GM23338 (cell line): ENCODE measurements around the gene SASH1. TPM values are rescaled to one million over a fixed set of nuclear protein-coding genes. Genes with fewer than 3 reads are reported as not detected.

ENCODE experiments used
- ATAC-seq: fragments of 200-7000 bp; cut with Tn5 transposase; 3 replicates; pipeline ENCODE4 v1.9.1; 2020
- DNase-seq: peaks from one replicate; pipeline ENCODE4 v3.0.0-alpha.2; 2015; ENCODE audit warnings: low spot score
- H2AFZ ChIP-seq: fragments of 200-600 bp; sonication (generic); 2 replicates; pipeline ENCODE4 v1.8.0; 2016; ENCODE audit warnings: antibody characterized with exemption, mild to moderate bottlenecking, moderate library complexity
- H3F3A ChIP-seq: fragments of 200-600 bp; sonication (generic); replicated peaks from 2 replicates; pipeline ENCODE4 v1.8.0; 2017; ENCODE audit warnings: antibody characterized with exemption, mixed run types, low read depth
- H3K27ac ChIP-seq: fragments of 200-600 bp; sonication (generic); 2 replicates; pipeline ENCODE4 v1.6.1; 2016; ENCODE audit warnings: low read depth
- H3K27me3 ChIP-seq: fragments of 200-600 bp; sonication (generic); 2 replicates; pipeline ENCODE4 v1.8.0; 2016; ENCODE audit warnings: mild to moderate bottlenecking, mixed run types, moderate library complexity; ENCODE audit not compliant: insufficient read depth
- H3K36me3 ChIP-seq: fragments of 200-600 bp; sonication (generic); 2 replicates; pipeline ENCODE4 v1.8.0; 2016; ENCODE audit warnings: mild to moderate bottlenecking; ENCODE audit not compliant: insufficient read depth
- H3K4me1 ChIP-seq: fragments of 200-600 bp; sonication (generic); 2 replicates; pipeline ENCODE4 v1.8.0; 2016; ENCODE audit warnings: mild to moderate bottlenecking, moderate library complexity; ENCODE audit not compliant: insufficient read depth
- H3K4me2 ChIP-seq: fragments of 200-600 bp; sonication (generic); 2 replicates; pipeline ENCODE4 v1.7.1; 2017; ENCODE audit warnings: mixed run types
- H3K4me3 ChIP-seq: fragments of 200-600 bp; sonication (generic); 2 replicates; pipeline ENCODE4 v1.6.1; 2016; ENCODE audit warnings: mixed run types
- H3K79me2 ChIP-seq: fragments of 200-600 bp; sonication (generic); replicated peaks from 2 replicates; pipeline ENCODE4 v1.8.0; 2017; ENCODE audit warnings: mild to moderate bottlenecking; ENCODE audit not compliant: insufficient read depth
- H3K9me2 ChIP-seq: fragments of 200-600 bp; sonication (generic); 2 replicates; pipeline ENCODE4 v1.8.0; 2017; ENCODE audit not compliant: insufficient read depth
- H4K20me1 ChIP-seq: fragments of 200-600 bp; sonication (generic); replicated peaks from 2 replicates; pipeline ENCODE4 v1.8.0; 2017; ENCODE audit warnings: mild to moderate bottlenecking; ENCODE audit not compliant: insufficient read depth
- H3K27ac Mint-ChIP-seq: 2 replicates; pipeline ENCODE4 v1.8.0; 2020; ENCODE audit warnings: inconsistent platforms, mild to moderate bottlenecking, moderate library complexity, mixed read lengths
- H3K27me3 Mint-ChIP-seq: 3 replicates; pipeline ENCODE4 v1.8.0; 2022; ENCODE audit warnings: low read depth, mild to moderate bottlenecking, moderate library complexity, mixed read lengths, inconsistent platforms; ENCODE audit not compliant: insufficient read depth, poor library complexity
- H3K36me3 Mint-ChIP-seq: 3 replicates; pipeline ENCODE4 v1.8.0; 2021; ENCODE audit warnings: low read depth, mild to moderate bottlenecking, inconsistent platforms, moderate library complexity, mixed read lengths
- H3K4me1 Mint-ChIP-seq: 3 replicates; pipeline ENCODE4 v1.8.0; 2020; ENCODE audit warnings: mild to moderate bottlenecking, inconsistent platforms, mixed read lengths
- H3K4me3 Mint-ChIP-seq: 3 replicates; pipeline ENCODE4 v1.8.0; 2021; ENCODE audit warnings: moderate library complexity, mild to moderate bottlenecking, inconsistent platforms, mixed read lengths
- H3K9me3 Mint-ChIP-seq: 3 replicates; pipeline ENCODE4 v1.8.0; 2020; ENCODE audit warnings: moderate library complexity, mild to moderate bottlenecking, inconsistent platforms, mixed read lengths
- EZH2 ChIP-seq: fragments of 200-600 bp; sonication (generic); IDR thresholded peaks from one replicate; pipeline ENCODE4 v1.8.0; 2017; ENCODE audit warnings: antibody characterized with exemption, mild to moderate bottlenecking, low read depth; ENCODE audit not compliant: unreplicated experiment
- JUNB ChIP-seq: IDR thresholded peaks from one replicate; pipeline ENCODE4 v1.6.1; 2016; ENCODE audit warnings: antibody characterized with exemption; ENCODE audit not compliant: unreplicated experiment
- NANOG ChIP-seq: IDR thresholded peaks from 2 replicates; pipeline ENCODE4 v1.6.1; 2016; ENCODE audit warnings: antibody characterized with exemption, borderline replicate concordance
- POLR2AphosphoS5 ChIP-seq: IDR thresholded peaks from 2 replicates; pipeline ENCODE4 v1.6.1; 2016; ENCODE audit warnings: antibody characterized with exemption, low read depth
- STAT1 ChIP-seq: IDR thresholded peaks from one replicate; pipeline ENCODE4 v1.6.1; 2016; ENCODE audit warnings: antibody characterized with exemption; ENCODE audit not compliant: unreplicated experiment
- ZNF114 ChIP-seq: fragments of 250-450 bp; sonication (Bioruptor Pico); IDR thresholded peaks from 2 replicates; pipeline ENCODE4 v1.5.0; 2020; ENCODE audit warnings: mild to moderate bottlenecking, moderate library complexity
- polyA plus RNA-seq: library from polyadenylated mRNA; unstranded; fragments of >200 nt; fragmentation: Nextera tagmentation; extraction: Ambion mirVana; gene quantifications from 2 replicates; pipeline ENCODE4 v1.2.1, GENCODE V29; 2016
- total RNA-seq: library from RNA; depleted of rRNA; stranded (reverse); fragments of >200 nt; shearing (Covaris generic); gene quantifications from 2 replicates; pipeline ENCODE4 v1.2.3, GENCODE V29; 2014
- TF ChIP-seq, protein P1 (sequence below): fragments of 250-450 bp; sonication (Bioruptor Pico); IDR thresholded peaks from 2 replicates; pipeline ENCODE4 v1.5.0; 2020; ENCODE audit warnings: mild to moderate bottlenecking, moderate library complexity

Gene SASH1
- total and polyA plus RNA-seq, 2 experiments from 2014 or later = 8.2 to 30.2 TPM

DNA sequence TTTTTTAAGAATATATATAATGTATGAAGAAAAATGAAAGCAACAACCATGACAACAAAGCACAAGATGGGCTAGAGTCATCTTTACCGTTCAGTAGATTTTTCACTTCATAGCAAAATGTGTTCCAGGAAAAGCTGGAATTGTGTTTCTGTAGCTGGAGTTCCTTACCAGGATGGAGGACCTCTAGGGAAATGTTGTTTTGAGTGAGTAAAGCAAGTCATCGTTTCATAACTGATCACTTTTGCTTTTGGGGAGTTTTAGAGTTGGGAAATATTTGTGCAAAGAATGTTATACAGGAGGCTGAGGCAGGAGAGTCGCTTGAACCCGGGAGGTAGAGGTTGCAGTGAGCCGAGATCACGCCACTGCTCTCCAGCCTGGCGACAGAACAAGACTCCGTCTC lies 151.6 kb downstream of the SASH1 start:
- ATAC-seq = no peak

More for the DNA sequence above, 151.6 kb downstream of the SASH1 start:
- Histone ChIP-seq H3K4me1 (peaks cover 3% of the 10 kb centered on the region; the same call in 1 of the 2 replicates), H3K27ac (no peak overlapping the region), H3K9me2 (no peaks in the 10 kb centered on the region), H3K27me3 (no peaks in the 10 kb centered on the region), H4K20me1 (0 out of 2 replicates have a peak, but pooled peaks cover 5% of the 10 kb centered on the region), H2AFZ (no peak overlapping the region), H3K4me3 (no peak overlapping the region), H3K79me2 (no peaks in the 10 kb centered on the region), H3F3A (no peaks in the 10 kb centered on the region), H3K36me3 (no peaks in the 10 kb centered on the region), H3K4me2 (no peak overlapping the region)
- no peaks in the 10 kb centered on the region for H3K9me3 Mint-ChIP-seq
- no peaks in the 10 kb centered on the region for H3K27me3 Mint-ChIP-seq
- DNase-seq = no peak
- no peaks in the 10 kb centered on the region for H3K36me3 Mint-ChIP-seq
- H3K4me3 Mint-ChIP-seq = no peak overlapping the region
- no peaks in the 10 kb centered on the region for H3K4me1 Mint-ChIP-seq
- no peak for TF ChIP-seq STAT1
- no peak for TF ChIP-seq ZNF114 (CRISPR knock-in tag)
- TF ChIP-seq JUNB = no peak
- no peak for TF ChIP-seq EZH2
- no peak for TF ChIP-seq NANOG
- TF ChIP-seq, protein P1, sequence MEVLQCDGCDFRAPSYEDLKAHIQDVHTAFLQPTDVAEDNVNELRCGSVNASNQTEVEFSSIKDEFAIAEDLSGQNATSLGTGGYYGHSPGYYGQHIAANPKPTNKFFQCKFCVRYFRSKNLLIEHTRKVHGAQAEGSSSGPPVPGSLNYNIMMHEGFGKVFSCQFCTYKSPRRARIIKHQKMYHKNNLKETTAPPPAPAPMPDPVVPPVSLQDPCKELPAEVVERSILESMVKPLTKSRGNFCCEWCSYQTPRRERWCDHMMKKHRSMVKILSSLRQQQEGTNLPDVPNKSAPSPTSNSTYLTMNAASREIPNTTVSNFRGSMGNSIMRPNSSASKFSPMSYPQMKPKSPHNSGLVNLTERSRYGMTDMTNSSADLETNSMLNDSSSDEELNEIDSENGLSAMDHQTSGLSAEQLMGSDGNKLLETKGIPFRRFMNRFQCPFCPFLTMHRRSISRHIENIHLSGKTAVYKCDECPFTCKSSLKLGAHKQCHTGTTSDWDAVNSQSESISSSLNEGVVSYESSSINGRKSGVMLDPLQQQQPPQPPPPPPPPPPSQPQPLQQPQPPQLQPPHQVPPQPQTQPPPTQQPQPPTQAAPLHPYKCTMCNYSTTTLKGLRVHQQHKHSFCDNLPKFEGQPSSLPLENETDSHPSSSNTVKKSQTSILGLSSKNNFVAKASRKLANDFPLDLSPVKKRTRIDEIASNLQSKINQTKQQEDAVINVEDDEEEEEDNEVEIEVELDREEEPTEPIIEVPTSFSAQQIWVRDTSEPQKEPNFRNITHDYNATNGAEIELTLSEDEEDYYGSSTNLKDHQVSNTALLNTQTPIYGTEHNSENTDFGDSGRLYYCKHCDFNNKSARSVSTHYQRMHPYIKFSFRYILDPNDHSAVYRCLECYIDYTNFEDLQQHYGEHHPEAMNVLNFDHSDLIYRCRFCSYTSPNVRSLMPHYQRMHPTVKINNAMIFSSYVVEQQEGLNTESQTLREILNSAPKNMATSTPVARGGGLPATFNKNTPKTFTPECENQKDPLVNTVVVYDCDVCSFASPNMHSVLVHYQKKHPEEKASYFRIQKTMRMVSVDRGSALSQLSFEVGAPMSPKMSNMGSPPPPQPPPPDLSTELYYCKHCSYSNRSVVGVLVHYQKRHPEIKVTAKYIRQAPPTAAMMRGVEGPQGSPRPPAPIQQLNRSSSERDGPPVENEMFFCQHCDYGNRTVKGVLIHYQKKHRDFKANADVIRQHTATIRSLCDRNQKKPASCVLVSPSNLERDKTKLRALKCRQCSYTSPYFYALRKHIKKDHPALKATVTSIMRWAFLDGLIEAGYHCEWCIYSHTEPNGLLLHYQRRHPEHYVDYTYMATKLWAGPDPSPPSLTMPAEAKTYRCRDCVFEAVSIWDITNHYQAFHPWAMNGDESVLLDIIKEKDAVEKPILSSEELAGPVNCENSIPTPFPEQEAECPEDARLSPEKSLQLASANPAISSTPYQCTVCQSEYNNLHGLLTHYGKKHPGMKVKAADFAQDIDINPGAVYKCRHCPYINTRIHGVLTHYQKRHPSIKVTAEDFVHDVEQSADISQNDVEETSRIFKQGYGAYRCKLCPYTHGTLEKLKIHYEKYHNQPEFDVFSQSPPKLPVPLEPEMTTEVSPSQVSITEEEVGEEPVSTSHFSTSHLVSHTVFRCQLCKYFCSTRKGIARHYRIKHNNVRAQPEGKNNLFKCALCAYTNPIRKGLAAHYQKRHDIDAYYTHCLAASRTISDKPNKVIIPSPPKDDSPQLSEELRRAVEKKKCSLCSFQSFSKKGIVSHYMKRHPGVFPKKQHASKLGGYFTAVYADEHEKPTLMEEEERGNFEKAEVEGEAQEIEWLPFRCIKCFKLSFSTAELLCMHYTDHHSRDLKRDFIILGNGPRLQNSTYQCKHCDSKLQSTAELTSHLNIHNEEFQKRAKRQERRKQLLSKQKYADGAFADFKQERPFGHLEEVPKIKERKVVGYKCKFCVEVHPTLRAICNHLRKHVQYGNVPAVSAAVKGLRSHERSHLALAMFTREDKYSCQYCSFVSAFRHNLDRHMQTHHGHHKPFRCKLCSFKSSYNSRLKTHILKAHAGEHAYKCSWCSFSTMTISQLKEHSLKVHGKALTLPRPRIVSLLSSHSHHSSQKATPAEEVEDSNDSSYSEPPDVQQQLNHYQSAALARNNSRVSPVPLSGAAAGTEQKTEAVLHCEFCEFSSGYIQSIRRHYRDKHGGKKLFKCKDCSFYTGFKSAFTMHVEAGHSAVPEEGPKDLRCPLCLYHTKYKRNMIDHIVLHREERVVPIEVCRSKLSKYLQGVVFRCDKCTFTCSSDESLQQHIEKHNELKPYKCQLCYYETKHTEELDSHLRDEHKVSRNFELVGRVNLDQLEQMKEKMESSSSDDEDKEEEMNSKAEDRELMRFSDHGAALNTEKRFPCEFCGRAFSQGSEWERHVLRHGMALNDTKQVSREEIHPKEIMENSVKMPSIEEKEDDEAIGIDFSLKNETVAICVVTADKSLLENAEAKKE (CRISPR knock-in tag) = no peak
- no peak for TF ChIP-seq POLR2AphosphoS5
- H3K27ac Mint-ChIP-seq = no peak overlapping the region
